H1 (cell line): ENCODE data around the gene ADGRV1. TPM values are rescaled to one million over a fixed set of nuclear protein-coding genes. Genes with fewer than 3 reads are reported as not detected.

Experiments used
- ATF3 ChIP-seq: IDR thresholded peaks from 2 replicates; pipeline ENCODE4 v1.6.1; 2011; ENCODE audit warnings: low read depth, mild to moderate bottlenecking, low read length; ENCODE audit not compliant: insufficient read depth
- CBX5 ChIP-seq: fragments of 300-800, 300-1000 bp; sonication (generic); IDR thresholded peaks from 2 replicates; pipeline ENCODE4 v1.7.1; 2016; ENCODE audit warnings: antibody characterized with exemption, low read length, low read depth
- CHD2 ChIP-seq: IDR thresholded peaks from 2 replicates; pipeline ENCODE4 v1.6.1; 2012; ENCODE audit warnings: low read length, improper control_type of control experiment
- CHD7 ChIP-seq: fragments of 300-600 bp; sonication (generic); IDR thresholded peaks from 2 replicates; pipeline ENCODE4 v1.7.1; 2012; ENCODE audit warnings: low read length, moderate library complexity, mild to moderate bottlenecking, inconsistent platforms; ENCODE audit not compliant: insufficient replicate concordance
- KDM5A ChIP-seq: fragments of 200-600 bp; IDR thresholded peaks from 2 replicates; pipeline ENCODE4 v1.7.1; 2012; ENCODE audit warnings: mild to moderate bottlenecking, low read length, inconsistent platforms, mixed read lengths
- MAX ChIP-seq: IDR thresholded peaks from 2 replicates; pipeline ENCODE4 v1.6.1; 2012; ENCODE audit warnings: inconsistent platforms
- POLR2AphosphoS5 ChIP-seq: IDR thresholded peaks from 2 replicates; pipeline ENCODE4 v1.6.1; 2011; ENCODE audit warnings: low read depth, low read length
- SIX5 ChIP-seq: IDR thresholded peaks from 2 replicates; pipeline ENCODE4 v1.6.1; 2011; ENCODE audit warnings: mild to moderate bottlenecking, low read depth, low read length
- TAF7 ChIP-seq: optimal IDR thresholded peaks from 2 replicates; pipeline ENCODE3; 2011; ENCODE audit warnings: low read depth, mild to moderate bottlenecking, inconsistent platforms, low read length, moderate library complexity, borderline replicate concordance
- YY1 ChIP-seq: IDR thresholded peaks from 2 replicates; pipeline ENCODE4 v1.6.1; 2011; ENCODE audit warnings: low read depth, mild to moderate bottlenecking, low read length
- ZNF274 ChIP-seq: IDR thresholded peaks from 2 replicates; pipeline ENCODE4 v1.7.0; 2012; ENCODE audit warnings: low read length, borderline replicate concordance; ENCODE audit errors: extremely low read depth
- polyA plus RNA-seq, 7 experiments: library from polyadenylated mRNA; depleted of rRNA in 3 of 7; stranded (reverse) in 5 of 7; unstranded in 2 of 7; fragments of >200 nt in 5 of 7; fragments of 200-250 nt in 2 of 7; gene quantifications; 1 replicate in 5 of 7; 2 replicates in 1 of 7; 4 replicates in 1 of 7; pipeline versions ENCODE4 v1.2.1 to v1.2.3, GENCODE V29; 2011 to 2013; ENCODE audit warnings: missing spikeins in 2 of 7, mixed read lengths in 2 of 7
- total RNA-seq: library from RNA; stranded (reverse); fragmentation: NEBNext Ultra II Directional; extraction: Animal tissue kit (Norgen Biotek cat#: 25700); gene quantifications from 2 replicates; pipeline ENCODE4 v1.2.1, GENCODE V29; 2021

Gene ADGRV1
- total and polyA plus RNA-seq, 2 of the 8 experiments (the other 6 are each of a cell fraction or from before 2014, with no cell fraction given), result 53.1 to 62.2 TPM

DNA sequence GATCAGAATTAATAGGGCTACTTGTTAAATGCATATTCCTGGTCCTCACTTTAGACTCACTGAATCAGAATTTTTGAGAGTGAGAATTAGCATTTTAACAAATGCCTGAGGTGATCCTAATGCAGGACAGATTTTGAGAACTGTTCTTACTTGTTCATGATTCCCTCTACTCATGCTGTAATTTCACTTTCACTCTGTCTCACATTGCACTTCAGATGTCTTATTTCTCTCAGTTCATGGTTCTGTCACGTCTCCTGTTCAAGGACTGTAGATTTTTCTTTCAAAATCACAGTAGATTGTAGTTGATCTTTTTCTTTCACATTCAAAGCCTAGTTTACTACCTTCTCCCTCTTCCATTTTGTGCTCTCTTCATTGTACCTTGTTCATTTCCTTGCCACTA lies 54.3 kb downstream of the ADGRV1 start (continued):
- no peak for TF ChIP-seq CHD7
- no peak for TF ChIP-seq CHD2
- no peak for TF ChIP-seq TAF7
- no peak for TF ChIP-seq ZNF274
- TF ChIP-seq ATF3, result no peak
- TF ChIP-seq YY1, result no peak
- no peak for TF ChIP-seq MAX
- no peak for TF ChIP-seq POLR2AphosphoS5
- no peak for TF ChIP-seq CBX5
- no peak for TF ChIP-seq SIX5
- TF ChIP-seq KDM5A, result no peak
